WTC11 (cell line): ENCODE measurements around the gene CELF4.

ENCODE experiments used
- CTCF ChIP-seq: fragments of 200-600 bp; IDR thresholded peaks from 2 replicates; pipeline ENCODE4 v1.8.0; 2022; ENCODE audit warnings: antibody characterized with exemption
- ETV6 ChIP-seq: sonication (generic); formaldehyde crosslinking; IDR thresholded peaks from 2 replicates; pipeline ENCODE4 v1.8.1; 2022; ENCODE audit warnings: mild to moderate bottlenecking, missing genetic modification reagents
- GTF2I ChIP-seq: fragments of 250-450 bp; sonication (Bioruptor Pico); conservative IDR thresholded peaks from 2 replicates; pipeline ENCODE4 v1.4.0; 2021; ENCODE audit warnings: mild to moderate bottlenecking
- ZSCAN18 ChIP-seq: fragments of 250-450 bp; sonication (Bioruptor Pico); IDR thresholded peaks from 2 replicates; pipeline ENCODE4 v2.1.2; 2022; ENCODE audit warnings: mild to moderate bottlenecking, moderate library complexity

- no peak for TF ChIP-seq ETV6 (CRISPR knock-in tag)
- no peak for TF ChIP-seq ZSCAN18 (CRISPR knock-in tag)
- no peak for TF ChIP-seq GTF2I (CRISPR knock-in tag)
- TF ChIP-seq CTCF = no peak
Measured at GRCh38 chr18:37306432-37306831, 259.2 kb downstream of the CELF4 start.
